Hepatocyte (in vitro differentiated cells): ENCODE data around the gene FMNL1. TPM values are rescaled to one million over a fixed set of nuclear protein-coding genes. Genes with fewer than 3 reads are reported as not detected.
A peak's percentile ranks its signal among the peaks of the same experiment; 100 is the strongest.
"Not testable (repeated sequence)": the region's sequence is repeated elsewhere in the genome, so short reads cannot be mapped to it uniquely, and the experiment has no call there.

Source experiments
- DNase-seq: peaks from one replicate; pipeline ENCODE4 v3.0.0-alpha.2; 2016; ENCODE audit warnings: low spot score
- H2AFZ ChIP-seq: fragments of 200-600 bp; sonication (generic); 2 replicates; pipeline ENCODE4 v1.6.0; 2016; ENCODE audit warnings: antibody characterized with exemption, mild to moderate bottlenecking
- H3K27ac ChIP-seq: fragments of 200-600 bp; sonication (generic); 2 replicates; pipeline ENCODE4 v1.5.1; 2016; ENCODE audit warnings: mild to moderate bottlenecking
- H3K27me3 ChIP-seq: fragments of 200-600 bp; sonication (generic); 2 replicates; pipeline ENCODE4 v1.6.1; 2016
- H3K36me3 ChIP-seq: fragments of 200-600 bp; sonication (generic); replicated peaks from 2 replicates; pipeline ENCODE4 v1.5.1; 2016; ENCODE audit warnings: low read depth; ENCODE audit not compliant: insufficient read depth
- H3K4me1 ChIP-seq: fragments of 200-600 bp; sonication (generic); 2 replicates; pipeline ENCODE4 v1.5.1; 2016; ENCODE audit warnings: mild to moderate bottlenecking, moderate library complexity; ENCODE audit not compliant: insufficient read depth
- H3K4me2 ChIP-seq: fragments of 200-600 bp; sonication (generic); 2 replicates; pipeline ENCODE4 v1.6.0; 2016
- H3K4me3 ChIP-seq: fragments of 200-600 bp; sonication (generic); 2 replicates; pipeline ENCODE4 v1.5.1; 2016; ENCODE audit warnings: mild to moderate bottlenecking
- H3K79me2 ChIP-seq: fragments of 200-600 bp; sonication (generic); 2 replicates; pipeline ENCODE4 v1.6.0; 2017; ENCODE audit warnings: mild to moderate bottlenecking
- H3K9me2 ChIP-seq: fragments of 200-600 bp; sonication (generic); replicated peaks from 2 replicates; pipeline ENCODE4 v1.6.0; 2017; ENCODE audit warnings: mild to moderate bottlenecking; ENCODE audit not compliant: insufficient read depth
- H3K9me3 ChIP-seq: fragments of 200-600 bp; sonication (generic); 2 replicates; pipeline ENCODE4 v1.5.1; 2016; ENCODE audit warnings: low read depth, mild to moderate bottlenecking
- H4K20me1 ChIP-seq: fragments of 200-600 bp; sonication (generic); 2 replicates; pipeline ENCODE4 v1.6.0; 2016; ENCODE audit warnings: mild to moderate bottlenecking; ENCODE audit not compliant: insufficient read depth, poor library complexity, severe bottlenecking
- EZH2 ChIP-seq: fragments of 200-600 bp; sonication (generic); IDR thresholded peaks from 2 replicates; pipeline ENCODE4 v1.6.1; 2016; ENCODE audit warnings: antibody characterized with exemption, mild to moderate bottlenecking, borderline replicate concordance
- EZH2phosphoT487 ChIP-seq: fragments of 200-600 bp; sonication (generic); IDR thresholded peaks from one replicate; pipeline ENCODE4 v1.6.1; 2018; ENCODE audit warnings: antibody characterized with exemption, mild to moderate bottlenecking, low read depth, moderate library complexity; ENCODE audit not compliant: unreplicated experiment, severe bottlenecking
- WGBS: methylation state at CpG from one replicate; pipeline ENCODE4 v1.1.6; 2016; ENCODE audit warnings: low lambda C conversion rate; ENCODE audit errors: missing lambda C conversion rate; 5-methylcytosine and 5-hydroxymethylcytosine counted together
- polyA plus RNA-seq: library from polyadenylated mRNA; unstranded; fragments of >200 nt; fragmentation: Nextera tagmentation; extraction: Ambion mirVana; gene quantifications from 2 replicates; pipeline ENCODE4 v1.2.1, GENCODE V29; 2016
- total RNA-seq: library from RNA; depleted of rRNA; stranded (reverse); fragments of >200 nt; gene quantifications from 2 replicates; pipeline ENCODE4 v1.2.3, GENCODE V29; 2014
- TF ChIP-seq, protein P1 (sequence below): fragments of 200-600 bp; sonication (generic); IDR thresholded peaks from 2 replicates; pipeline ENCODE4 v1.5.1; 2016; ENCODE audit warnings: antibody characterized with exemption, mild to moderate bottlenecking; ENCODE audit not compliant: poor library complexity

The FMNL1 gene
- total and polyA plus RNA-seq, 2 experiments from 2014 or later, result 0.30 to 1.2 TPM

DNA sequence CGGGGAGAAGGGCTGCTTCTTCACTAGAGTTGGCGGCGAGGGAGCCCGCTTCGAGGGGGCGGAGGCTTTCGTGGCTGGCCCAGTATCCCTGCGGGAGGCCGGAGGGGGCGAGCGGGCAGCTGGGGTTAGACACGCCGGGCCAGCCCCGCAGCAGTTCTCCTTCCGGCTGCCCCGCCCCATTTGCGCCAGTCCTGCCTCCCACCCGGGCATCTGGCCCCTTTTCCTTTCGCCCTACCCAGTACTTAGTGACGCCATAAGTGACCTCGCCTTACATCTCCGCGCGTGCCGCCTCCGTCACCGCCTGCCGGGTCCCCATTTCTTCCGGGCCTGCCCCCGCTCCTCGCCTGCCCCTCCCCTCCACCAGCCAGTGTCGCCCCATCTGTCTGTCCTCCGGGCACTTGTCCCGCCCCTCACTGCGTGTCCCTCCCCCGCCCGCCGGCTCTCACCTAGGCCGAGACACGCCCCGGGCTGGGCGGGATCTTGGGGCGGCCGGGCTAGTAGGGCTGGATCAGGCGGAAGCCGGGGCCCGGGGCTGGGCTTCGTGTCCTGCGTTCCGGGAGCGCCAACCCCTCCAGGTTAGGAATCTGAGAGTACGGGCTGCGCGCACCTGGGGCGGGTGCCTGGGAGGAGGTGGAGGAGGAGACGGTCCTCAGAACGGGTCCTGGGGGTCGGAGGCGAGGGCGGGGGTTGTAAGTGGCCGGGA is 25.9 kb downstream of the FMNL1 start:
- DNase-seq, result peak; percentile 96
- no peaks in the 10 kb centered on the region for H3K9me3 ChIP-seq
- peak overlapping the region; percentile 94 for H3K4me2 ChIP-seq
- H3K36me3 ChIP-seq, result no peaks in the 10 kb centered on the region
- H3K4me1 ChIP-seq, result peaks cover 11% of the 10 kb centered on the region
- H3K9me2 ChIP-seq, result no peaks in the 10 kb centered on the region
- H3K27me3 ChIP-seq, result no peaks in the 10 kb centered on the region
- peaks cover 6% of the 10 kb centered on the region for H3K79me2 ChIP-seq
- peak overlapping the region; percentile 92 for H2AFZ ChIP-seq
- peak overlapping the region; percentile 93 for H3K27ac ChIP-seq
- H4K20me1 ChIP-seq, result no peaks in the 10 kb centered on the region
- H3K4me3 ChIP-seq, result peak overlapping the region; percentile 61
- TF ChIP-seq, protein P1, sequence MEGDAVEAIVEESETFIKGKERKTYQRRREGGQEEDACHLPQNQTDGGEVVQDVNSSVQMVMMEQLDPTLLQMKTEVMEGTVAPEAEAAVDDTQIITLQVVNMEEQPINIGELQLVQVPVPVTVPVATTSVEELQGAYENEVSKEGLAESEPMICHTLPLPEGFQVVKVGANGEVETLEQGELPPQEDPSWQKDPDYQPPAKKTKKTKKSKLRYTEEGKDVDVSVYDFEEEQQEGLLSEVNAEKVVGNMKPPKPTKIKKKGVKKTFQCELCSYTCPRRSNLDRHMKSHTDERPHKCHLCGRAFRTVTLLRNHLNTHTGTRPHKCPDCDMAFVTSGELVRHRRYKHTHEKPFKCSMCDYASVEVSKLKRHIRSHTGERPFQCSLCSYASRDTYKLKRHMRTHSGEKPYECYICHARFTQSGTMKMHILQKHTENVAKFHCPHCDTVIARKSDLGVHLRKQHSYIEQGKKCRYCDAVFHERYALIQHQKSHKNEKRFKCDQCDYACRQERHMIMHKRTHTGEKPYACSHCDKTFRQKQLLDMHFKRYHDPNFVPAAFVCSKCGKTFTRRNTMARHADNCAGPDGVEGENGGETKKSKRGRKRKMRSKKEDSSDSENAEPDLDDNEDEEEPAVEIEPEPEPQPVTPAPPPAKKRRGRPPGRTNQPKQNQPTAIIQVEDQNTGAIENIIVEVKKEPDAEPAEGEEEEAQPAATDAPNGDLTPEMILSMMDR, result no peak
- TF ChIP-seq EZH2phosphoT487, result no peak
- no peak for TF ChIP-seq EZH2
- 3% methylated on average over 12 of the region's 61 CpGs for WGBS

DNA sequence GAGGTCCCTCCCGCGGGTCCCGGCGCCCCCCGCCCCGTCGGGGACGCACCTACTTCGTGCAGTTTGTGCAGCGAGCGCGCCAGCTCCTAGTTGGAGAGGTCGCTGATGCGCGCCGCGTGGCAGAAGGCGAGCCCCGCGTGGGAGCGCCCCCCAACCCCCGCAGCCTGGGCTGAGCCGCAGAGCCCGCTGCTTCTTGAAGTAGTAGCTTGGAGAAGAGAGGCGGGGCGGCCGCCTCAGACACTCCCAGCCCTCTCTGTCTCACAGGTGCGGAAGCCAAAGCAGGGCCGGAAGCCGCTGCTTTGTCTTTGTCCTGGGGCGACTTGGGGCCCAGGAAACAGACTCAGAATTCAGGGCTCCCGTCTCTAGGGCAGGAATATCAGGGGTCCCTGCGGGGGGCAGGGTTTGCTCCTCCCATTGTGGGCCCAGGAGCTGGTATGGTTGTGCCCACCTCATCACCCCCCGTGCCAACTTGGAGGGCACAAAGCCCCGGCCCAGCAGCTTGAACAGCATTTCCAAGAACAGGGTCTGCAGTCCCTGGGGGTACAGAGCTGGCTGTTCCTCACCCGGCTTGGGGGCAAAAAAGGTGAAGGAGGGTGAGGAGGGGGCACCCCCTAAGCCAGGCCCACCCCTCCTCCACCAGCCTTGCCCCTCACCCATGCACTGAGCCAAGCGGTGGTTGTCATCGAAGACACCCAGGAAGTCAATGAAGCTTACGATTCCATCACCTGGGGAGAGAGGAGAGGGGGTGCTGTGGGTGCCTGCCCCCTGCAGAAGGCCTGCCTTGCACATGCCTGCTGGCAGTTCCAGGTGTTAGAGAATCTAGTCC is 26.7 kb downstream of the FMNL1 start:
- peak; percentile 82 for DNase-seq
- peak overlapping the region; percentile 92 for H2AFZ ChIP-seq
- H3K27ac ChIP-seq, result peak overlapping the region; percentile 93

DNA sequence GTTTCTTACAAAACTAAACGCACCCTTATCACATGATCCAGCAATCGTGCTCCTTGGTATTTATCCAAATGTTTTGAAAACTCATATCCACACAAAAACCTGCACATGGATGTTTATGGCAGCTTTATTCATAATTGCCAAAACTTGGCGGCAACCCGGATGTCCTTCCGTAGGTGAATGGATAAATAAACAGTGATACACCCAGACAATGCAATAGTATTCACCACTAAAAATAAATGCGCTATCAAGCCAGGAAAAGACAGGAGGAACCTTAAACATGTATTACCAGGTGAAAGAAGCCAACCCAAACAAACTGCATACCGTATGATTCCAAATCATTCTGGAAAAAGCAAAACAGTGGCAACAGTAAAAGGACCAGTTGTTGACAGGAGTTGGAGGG is 30.2 kb downstream of the FMNL1 start:
- H3K4me1 ChIP-seq, result peaks cover 5% of the 10 kb centered on the region
- DNase-seq, result no peak
- H2AFZ ChIP-seq, result no peak overlapping the region
- no peaks in the 10 kb centered on the region for H3K36me3 ChIP-seq
- no peaks in the 10 kb centered on the region for H3K9me2 ChIP-seq
- H3K27ac ChIP-seq, result no peak overlapping the region
- TF ChIP-seq, protein P1, result no peak
- TF ChIP-seq EZH2phosphoT487 (no peak), EZH2 (no peak)
- H3K9me3 ChIP-seq, result no peaks in the 10 kb centered on the region
- H4K20me1 ChIP-seq, result no peaks in the 10 kb centered on the region
- no peak overlapping the region for H3K4me2 ChIP-seq
- 90% methylated on average over 7 of the region's 7 CpGs for WGBS
- no peak overlapping the region for H3K4me3 ChIP-seq
- peaks cover 6% of the 10 kb centered on the region for H3K79me2 ChIP-seq
- no peaks in the 10 kb centered on the region for H3K27me3 ChIP-seq

More for the DNA sequence above, 26.7 kb downstream of the FMNL1 start:
- no peaks in the 10 kb centered on the region for H3K9me2 ChIP-seq
- no peaks in the 10 kb centered on the region for H3K27me3 ChIP-seq
- H4K20me1 ChIP-seq, result no peaks in the 10 kb centered on the region
- H3K4me1 ChIP-seq, result peaks cover 11% of the 10 kb centered on the region
- TF ChIP-seq, protein P1, result no peak
- no peak for TF ChIP-seq EZH2
- no peak for TF ChIP-seq EZH2phosphoT487
- H3K9me3 ChIP-seq, result no peaks in the 10 kb centered on the region
- H3K4me2 ChIP-seq, result peak overlapping the region; percentile 94
- no peaks in the 10 kb centered on the region for H3K36me3 ChIP-seq
- WGBS, result 17% methylated on average over 26 of the region's 39 CpGs
- H3K4me3 ChIP-seq, result peak overlapping the region; percentile 61
- peaks cover 6% of the 10 kb centered on the region for H3K79me2 ChIP-seq

DNA sequence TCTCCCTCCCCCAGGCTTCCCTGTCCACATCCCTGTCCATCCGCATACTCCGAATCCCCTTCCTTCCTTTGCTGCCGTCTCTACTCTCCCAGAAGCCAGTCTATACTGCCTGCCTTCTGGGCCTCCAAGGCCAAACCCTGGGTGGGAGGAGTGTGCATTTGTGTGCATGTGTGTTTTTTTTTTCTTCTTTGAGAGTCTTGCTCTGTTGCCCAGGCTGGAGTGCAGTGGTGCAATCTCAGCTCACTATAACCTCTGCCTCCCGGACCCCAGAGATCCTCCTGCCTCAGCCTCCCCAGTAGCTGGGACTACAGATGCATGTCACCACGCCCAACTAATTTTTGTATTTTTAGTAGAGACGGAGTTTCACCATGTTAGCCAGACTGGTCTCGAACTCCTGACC is 31.6 kb downstream of the FMNL1 start:
- H3K9me2 ChIP-seq, H2AFZ ChIP-seq, H3K4me3 ChIP-seq, H3K4me1 ChIP-seq, H4K20me1 ChIP-seq, H3K27ac ChIP-seq, H3K27me3 ChIP-seq, H3K36me3 ChIP-seq, H3K9me3 ChIP-seq, H3K4me2 ChIP-seq, DNase-seq, H3K79me2 ChIP-seq: not testable (repeated sequence)
- 94% methylated on average over 7 of the region's 7 CpGs for WGBS
